PC-9 (cell line): Measurements from ENCODE around the gene FBN1. TPM values are rescaled to one million over a fixed set of nuclear protein-coding genes. Genes with fewer than 3 reads are reported as not detected.

Experiments used
- Bru-seq: library from RNA; stranded (reverse); fragments of 400-500 nt; gene quantifications from one replicate; lab custom pipeline; 2021; lab: Mats Ljungman, UMichigan
- BruChase-seq, 2 experiments: library from RNA; stranded (reverse); fragments of 400-500 nt; gene quantifications; one replicate each; lab custom pipeline; 2021; lab: Mats Ljungman, UMichigan
- BruUV-seq: library from RNA; stranded (reverse); fragments of 400-500 nt; replicated peaks from 2 replicates; lab custom pipeline; 2021; lab: Mats Ljungman, UMichigan
- CTCF ChIA-PET: fragments of 300-600 bp; sonication (Branson Sonifier 250); formaldehyde crosslinking; loops from one replicate; lab custom pipeline; 2022; ENCODE audit warnings: antibody characterized with exemption; lab: Charles Lee
- POLR2A ChIA-PET: fragments of 300-600 bp; sonication (Branson Sonifier 250); formaldehyde crosslinking; loops from one replicate; lab custom pipeline; 2022; ENCODE audit warnings: antibody characterized with exemption; ENCODE audit not compliant: unreplicated experiment; lab: Charles Lee
- DNase-seq, 2 experiments: peaks; one replicate each; pipeline versions ENCODE4 v3.0.0 to v3.0.0-alpha.2; 2015 to 2022; ENCODE audit warnings: mixed read lengths in 1 of 2
- H2AFZ ChIP-seq: fragments of 200-600 bp; sonication (generic); 2 replicates; pipeline ENCODE4 v1.8.1; 2017; ENCODE audit warnings: antibody characterized with exemption
- H3F3A ChIP-seq: fragments of 200-600 bp; sonication (generic); 2 replicates; pipeline ENCODE4 v1.8.1; 2017; ENCODE audit warnings: antibody characterized with exemption, mild to moderate bottlenecking, low read depth; ENCODE audit not compliant: insufficient read depth
- H3K27ac ChIP-seq: fragments of 200-600 bp; sonication (generic); 2 replicates; pipeline ENCODE4 v1.6.1; 2016; ENCODE audit warnings: mixed run types
- H3K27me3 ChIP-seq: fragments of 200-600 bp; sonication (generic); 2 replicates; pipeline ENCODE4 v1.6.1; 2016; ENCODE audit warnings: low read depth, mixed run types; ENCODE audit not compliant: insufficient read depth
- H3K36me3 ChIP-seq: fragments of 200-600 bp; sonication (generic); 2 replicates; pipeline ENCODE4 v1.6.1; 2016; ENCODE audit warnings: low read depth, mixed run types
- H3K4me1 ChIP-seq: fragments of 200-600 bp; sonication (generic); replicated peaks from 2 replicates; pipeline ENCODE4 v1.6.1; 2016; ENCODE audit warnings: mixed run types; ENCODE audit not compliant: insufficient read depth
- H3K4me2 ChIP-seq: fragments of 200-600 bp; sonication (generic); 2 replicates; pipeline ENCODE4 v1.6.1; 2017; ENCODE audit warnings: mixed run types
- H3K4me3 ChIP-seq: fragments of 200-600 bp; sonication (generic); 2 replicates; pipeline ENCODE4 v1.6.1; 2016; ENCODE audit warnings: mixed run types
- H3K79me2 ChIP-seq: fragments of 200-600 bp; sonication (generic); 2 replicates; pipeline ENCODE4 v1.6.1; 2017; ENCODE audit warnings: low read depth, mixed run types
- H3K9me2 ChIP-seq: fragments of 200-600 bp; sonication (generic); 2 replicates; pipeline ENCODE4 v1.8.1; 2017; ENCODE audit warnings: mild to moderate bottlenecking; ENCODE audit not compliant: insufficient read depth
- H3K9me3 ChIP-seq: fragments of 200-600 bp; sonication (generic); 2 replicates; pipeline ENCODE4 v1.8.1; 2016; ENCODE audit warnings: low read depth; ENCODE audit not compliant: insufficient read depth
- H4K20me1 ChIP-seq: fragments of 200-600 bp; sonication (generic); 2 replicates; pipeline ENCODE4 v1.8.1; 2017; ENCODE audit not compliant: insufficient read depth
- EZH2 ChIP-seq: fragments of 200-600 bp; sonication (generic); IDR thresholded peaks from 2 replicates; pipeline ENCODE4 v1.8.0; 2017; ENCODE audit warnings: antibody characterized with exemption, low read depth
- intact Hi-C: fragments of 100-400 bp; cut with micrococcal nuclease; formaldehyde crosslinking; loops from one replicate; pipeline ENCODE4 v1.10.0; 2022; ENCODE audit not compliant: unreplicated experiment
- long read RNA-seq: library from polyadenylated mRNA; stranded (forward); transcript quantifications from one replicate; pipeline ENCODE4 v2.0.0, GENCODE V29; 2022
- total RNA-seq: library from RNA; stranded (reverse); gene quantifications from 2 replicates; pipeline ENCODE4 v1.2.3, GENCODE V29; 2021
- TF ChIP-seq, protein P1 (sequence below): fragments of 200-600 bp; sonication (generic); conservative IDR thresholded peaks from 2 replicates; pipeline ENCODE4 v1.6.1; 2017; ENCODE audit warnings: mixed run types, antibody characterized with exemption, mild to moderate bottlenecking, moderate library complexity

The FBN1 gene
- 1.3 TPM in 2 replicates for total RNA-seq
- percentile 30 among the genes with signal in this experiment for Bru-seq, nascent RNA
- percentile 26 among the genes with signal in this experiment for BruChase-seq, experiment 1, labeled RNA remaining after a 2-hour chase
- BruChase-seq, experiment 2, labeled RNA remaining after a 6-hour chase: percentile 25 among the genes with signal in this experiment
- long read RNA-seq, full-length matches to known transcripts: 1 of 1 reads
- long read RNA-seq, partial matches to known transcripts: 0 of 1 reads
- long read RNA-seq, other reads (novel, unspliced or antisense): 0 of 1 reads

DNA sequence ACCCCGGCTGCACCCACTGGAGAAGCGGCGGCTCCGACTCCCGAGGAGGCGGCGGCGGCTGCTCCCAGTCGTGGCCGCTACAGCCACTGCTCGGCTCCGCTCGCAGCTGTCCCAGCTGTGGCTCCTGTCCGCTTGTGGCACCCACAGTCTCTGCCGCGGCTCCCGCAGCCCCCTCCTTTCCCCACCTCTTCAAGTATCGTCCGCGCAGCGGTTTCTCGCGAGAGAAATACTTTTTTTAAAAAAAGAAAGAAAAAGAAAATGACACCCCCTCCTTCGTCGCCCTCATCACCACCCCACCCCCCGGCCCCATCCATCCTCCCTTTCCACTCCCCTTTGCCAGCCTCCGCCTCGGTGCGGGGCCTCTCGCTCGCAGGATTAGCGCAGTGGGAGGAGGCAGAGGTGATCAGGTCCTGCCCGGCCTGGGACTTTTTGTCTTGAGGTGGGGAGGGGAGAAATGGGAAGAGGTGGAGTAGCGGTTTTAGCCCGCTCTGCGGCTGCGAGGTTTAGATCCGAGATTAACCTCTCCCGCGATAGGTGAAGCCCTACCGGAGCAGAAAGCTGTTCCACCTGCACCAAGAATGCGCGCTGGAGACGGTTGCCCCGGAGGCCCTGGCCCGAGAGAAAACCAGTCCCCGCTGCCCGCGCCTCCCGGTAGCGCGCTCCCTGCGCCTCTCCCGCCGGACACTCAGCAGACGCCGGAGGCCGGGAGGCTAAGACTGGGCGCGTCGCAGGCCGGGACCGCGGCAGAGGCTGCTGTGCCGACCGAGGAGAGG is at the start of gene FBN1:
FBN1 (minus strand) TSS at position 152 of the 773 bp plus-strand sequence. CDS start 940 bp downstream, outside the sequence.
- no peaks in the 10 kb centered on the region for H3K4me1 ChIP-seq
- H3F3A ChIP-seq: no peaks in the 10 kb centered on the region
- H2AFZ ChIP-seq: peak within 1 kb of the TSS; percentile 70
- no peaks in the 10 kb centered on the region for H3K27me3 ChIP-seq
- H4K20me1 ChIP-seq: no peaks in the 10 kb centered on the region
- peak within 1 kb of the TSS; percentile 55; the same call in 1 of the 2 replicates for H3K4me3 ChIP-seq
- no peak within 1 kb of the TSS for H3K27ac ChIP-seq
- no peaks in the 10 kb centered on the region for H3K9me2 ChIP-seq
- no TSS peak for BruUV-seq
- intact Hi-C loops: loop anchor here (5.0 to 10.0 kb wide), 3 partner anchors 97 to 159 kb away; no protein-coding TSS in a partner anchor
- H3K36me3 ChIP-seq: no peaks in the 10 kb centered on the region
- no peaks in the 10 kb centered on the region for H3K79me2 ChIP-seq
- no peaks in the 10 kb centered on the region for H3K9me3 ChIP-seq
- DNase-seq: no peak
- POLR2A ChIA-PET: no interaction called here
- H3K4me2 ChIP-seq: peak within 1 kb of the TSS; percentile 59
- CTCF ChIA-PET: no interaction called here
- no peak for TF ChIP-seq EZH2
- TF ChIP-seq, protein P1, sequence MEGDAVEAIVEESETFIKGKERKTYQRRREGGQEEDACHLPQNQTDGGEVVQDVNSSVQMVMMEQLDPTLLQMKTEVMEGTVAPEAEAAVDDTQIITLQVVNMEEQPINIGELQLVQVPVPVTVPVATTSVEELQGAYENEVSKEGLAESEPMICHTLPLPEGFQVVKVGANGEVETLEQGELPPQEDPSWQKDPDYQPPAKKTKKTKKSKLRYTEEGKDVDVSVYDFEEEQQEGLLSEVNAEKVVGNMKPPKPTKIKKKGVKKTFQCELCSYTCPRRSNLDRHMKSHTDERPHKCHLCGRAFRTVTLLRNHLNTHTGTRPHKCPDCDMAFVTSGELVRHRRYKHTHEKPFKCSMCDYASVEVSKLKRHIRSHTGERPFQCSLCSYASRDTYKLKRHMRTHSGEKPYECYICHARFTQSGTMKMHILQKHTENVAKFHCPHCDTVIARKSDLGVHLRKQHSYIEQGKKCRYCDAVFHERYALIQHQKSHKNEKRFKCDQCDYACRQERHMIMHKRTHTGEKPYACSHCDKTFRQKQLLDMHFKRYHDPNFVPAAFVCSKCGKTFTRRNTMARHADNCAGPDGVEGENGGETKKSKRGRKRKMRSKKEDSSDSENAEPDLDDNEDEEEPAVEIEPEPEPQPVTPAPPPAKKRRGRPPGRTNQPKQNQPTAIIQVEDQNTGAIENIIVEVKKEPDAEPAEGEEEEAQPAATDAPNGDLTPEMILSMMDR: no peak

DNA sequence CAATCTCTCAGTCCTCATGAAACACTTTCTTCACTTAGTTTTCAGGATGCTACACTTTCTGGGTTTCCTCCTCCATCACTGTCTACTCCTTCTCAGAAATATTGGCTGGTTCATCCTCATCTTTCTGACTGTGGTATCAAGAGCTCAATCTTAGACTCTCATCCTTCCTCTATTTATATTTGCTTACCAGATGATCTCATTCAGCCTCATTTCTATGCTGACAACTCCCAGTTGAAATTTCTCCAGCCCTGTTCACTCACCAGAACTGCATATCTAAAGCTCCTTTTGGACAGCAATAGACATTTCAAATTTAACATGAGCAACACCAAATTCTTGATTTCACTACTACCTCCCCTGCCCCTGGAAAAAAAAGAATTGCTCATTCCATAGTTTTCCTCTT is 48.0 kb upstream of the FBN1 start:
- intact Hi-C loops: no loop called here
- H3K27me3 ChIP-seq: no peaks in the 10 kb centered on the region
- no peaks in the 10 kb centered on the region for H3K79me2 ChIP-seq
- H3K36me3 ChIP-seq: no peaks in the 10 kb centered on the region
- POLR2A ChIA-PET: no interaction called here
- no TSS peak for BruUV-seq
- no peak for DNase-seq
- H3F3A ChIP-seq: no peaks in the 10 kb centered on the region
- H3K4me2 ChIP-seq: no peak overlapping the region
- peaks cover 10% of the 10 kb centered on the region for H3K4me1 ChIP-seq
- H4K20me1 ChIP-seq: no peaks in the 10 kb centered on the region
- no peak overlapping the region for H3K4me3 ChIP-seq
- TF ChIP-seq EZH2: no peak
- TF ChIP-seq, protein P1: no peak
- no peaks in the 10 kb centered on the region for H3K9me2 ChIP-seq
- no peak overlapping the region for H3K27ac ChIP-seq
- no peaks in the 10 kb centered on the region for H3K9me3 ChIP-seq
- CTCF ChIA-PET: no interaction called here
- no peak overlapping the region for H2AFZ ChIP-seq

DNA sequence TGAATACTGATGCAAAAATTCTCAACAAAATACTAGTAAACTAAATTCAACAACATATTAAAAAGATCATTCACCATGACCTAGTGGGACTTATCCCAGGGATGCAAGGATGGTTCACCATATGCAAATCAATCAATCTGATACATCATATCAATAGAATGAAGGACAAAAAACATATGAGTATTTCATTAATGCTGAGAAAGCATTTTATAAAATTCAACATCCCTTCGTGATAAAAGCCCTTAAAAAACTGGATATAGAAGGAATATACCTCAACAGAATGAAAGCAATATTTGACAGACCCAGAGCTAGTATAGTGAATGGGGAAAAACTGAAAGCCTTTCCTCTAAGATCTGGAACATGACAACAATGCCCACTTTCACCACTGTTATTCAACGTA is 43.0 kb upstream of the FBN1 start:
- BruUV-seq: no TSS peak
- TF ChIP-seq, protein P1: no peak
- TF ChIP-seq EZH2: no peak
- no peaks in the 10 kb centered on the region for H4K20me1 ChIP-seq
- no peak overlapping the region for H3K4me2 ChIP-seq
- CTCF ChIA-PET: no interaction called here
- DNase-seq: no peak
- POLR2A ChIA-PET: no interaction called here
- no peaks in the 10 kb centered on the region for H3F3A ChIP-seq
- no peaks in the 10 kb centered on the region for H3K79me2 ChIP-seq
- no peaks in the 10 kb centered on the region for H3K36me3 ChIP-seq
- H3K27me3 ChIP-seq: no peaks in the 10 kb centered on the region
- no peak overlapping the region for H3K27ac ChIP-seq
- H2AFZ ChIP-seq: no peak overlapping the region
- intact Hi-C loops: no loop called here
- no peak overlapping the region for H3K4me3 ChIP-seq
- H3K4me1 ChIP-seq: peaks cover 11% of the 10 kb centered on the region
- no peaks in the 10 kb centered on the region for H3K9me3 ChIP-seq
- H3K9me2 ChIP-seq: no peaks in the 10 kb centered on the region
